ENCODE results near the gene CNFN. TPM values are rescaled to one million over a fixed set of nuclear protein-coding genes. Genes with fewer than 3 reads are reported as not detected.

The CNFN gene
- total and polyA plus RNA-seq, 10 of the 15 experiments (the other 5 are each of a cell fraction or from before 2014, with no cell fraction given): 0.60 TPM; not detected in 9

DNA sequence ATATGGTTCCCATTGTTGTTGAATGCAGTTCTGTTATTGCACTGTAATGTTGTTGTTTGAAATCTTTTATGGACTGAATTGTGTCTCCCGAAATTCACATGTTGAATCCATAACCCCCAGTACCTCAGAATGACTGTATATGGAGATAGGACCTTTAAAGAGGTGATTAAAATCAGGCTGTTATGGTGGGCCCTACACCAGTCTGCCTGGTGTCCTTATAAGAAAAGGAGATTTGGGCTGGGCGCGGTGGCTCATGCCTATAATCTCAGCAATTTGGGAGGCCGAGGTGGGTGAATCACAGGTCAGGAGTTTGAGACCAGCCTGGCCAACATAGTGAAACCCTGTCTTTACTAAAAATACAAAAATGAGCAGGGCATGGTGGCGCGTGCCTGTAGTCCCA is 45.2 kb upstream of the CNFN start:
- no peak overlapping the region for H3K27ac ChIP-seq (ENCODE audit: control insufficient read depth, insufficient read depth)
- no peak for ATAC-seq
- no peaks in the 10 kb centered on the region for H3K27me3 ChIP-seq (replicated peaks in 1 of 2; ENCODE audit: control insufficient read depth in 2 of 2, insufficient read depth in 2 of 2, low read length in 1 of 2)
- RAD21 ChIA-PET (ENCODE audit: unreplicated experiment): interaction anchor here (0.6 to 2.6 kb wide), 3 partner anchors 15 to 1355 kb away, joined by 3 to 15 read pairs (median 3); no protein-coding TSS in a partner anchor
- H3K79me2 ChIP-seq (ENCODE audit: control insufficient read depth, insufficient read depth, low read length): no peaks in the 10 kb centered on the region
- TF ChIP-seq TBL1XR1 (IDR thresholded peaks at IDR 0.05; ENCODE audit: low read depth, low read length) (no peak), BMI1 (IDR thresholded peaks at IDR 0.05; ENCODE audit: borderline replicate concordance) (no peak), NBN (IDR thresholded peaks at IDR 0.05) (no peak), CBFB (IDR thresholded peaks at IDR 0.05; ENCODE audit: low read depth) (no peak), YBX1 (IDR thresholded peaks at IDR 0.05) (no peak), MLLT1 (IDR thresholded peaks at IDR 0.05) (no peak), SIN3A (IDR thresholded peaks at IDR 0.05; ENCODE audit: low read depth, low read length) (no peak), HDAC2 (IDR thresholded peaks at IDR 0.05) (no peak), TARDBP (IDR thresholded peaks at IDR 0.05; ENCODE audit: borderline replicate concordance) (no peak), SRF (IDR thresholded peaks at IDR 0.05; ENCODE audit: low read depth in 2 of 2, low read length in 2 of 2) (no peak)
- TF ChIP-seq, protein P1, sequence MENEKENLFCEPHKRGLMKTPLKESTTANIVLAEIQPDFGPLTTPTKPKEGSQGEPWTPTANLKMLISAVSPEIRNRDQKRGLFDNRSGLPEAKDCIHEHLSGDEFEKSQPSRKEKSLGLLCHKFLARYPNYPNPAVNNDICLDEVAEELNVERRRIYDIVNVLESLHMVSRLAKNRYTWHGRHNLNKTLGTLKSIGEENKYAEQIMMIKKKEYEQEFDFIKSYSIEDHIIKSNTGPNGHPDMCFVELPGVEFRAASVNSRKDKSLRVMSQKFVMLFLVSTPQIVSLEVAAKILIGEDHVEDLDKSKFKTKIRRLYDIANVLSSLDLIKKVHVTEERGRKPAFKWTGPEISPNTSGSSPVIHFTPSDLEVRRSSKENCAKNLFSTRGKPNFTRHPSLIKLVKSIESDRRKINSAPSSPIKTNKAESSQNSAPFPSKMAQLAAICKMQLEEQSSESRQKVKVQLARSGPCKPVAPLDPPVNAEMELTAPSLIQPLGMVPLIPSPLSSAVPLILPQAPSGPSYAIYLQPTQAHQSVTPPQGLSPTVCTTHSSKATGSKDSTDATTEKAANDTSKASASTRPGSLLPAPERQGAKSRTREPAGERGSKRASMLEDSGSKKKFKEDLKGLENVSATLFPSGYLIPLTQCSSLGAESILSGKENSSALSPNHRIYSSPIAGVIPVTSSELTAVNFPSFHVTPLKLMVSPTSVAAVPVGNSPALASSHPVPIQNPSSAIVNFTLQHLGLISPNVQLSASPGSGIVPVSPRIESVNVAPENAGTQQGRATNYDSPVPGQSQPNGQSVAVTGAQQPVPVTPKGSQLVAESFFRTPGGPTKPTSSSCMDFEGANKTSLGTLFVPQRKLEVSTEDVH (IDR thresholded peaks at IDR 0.05; ENCODE audit: low read depth, partially characterized antibody): no peak
- TF ChIP-seq, protein P2, sequence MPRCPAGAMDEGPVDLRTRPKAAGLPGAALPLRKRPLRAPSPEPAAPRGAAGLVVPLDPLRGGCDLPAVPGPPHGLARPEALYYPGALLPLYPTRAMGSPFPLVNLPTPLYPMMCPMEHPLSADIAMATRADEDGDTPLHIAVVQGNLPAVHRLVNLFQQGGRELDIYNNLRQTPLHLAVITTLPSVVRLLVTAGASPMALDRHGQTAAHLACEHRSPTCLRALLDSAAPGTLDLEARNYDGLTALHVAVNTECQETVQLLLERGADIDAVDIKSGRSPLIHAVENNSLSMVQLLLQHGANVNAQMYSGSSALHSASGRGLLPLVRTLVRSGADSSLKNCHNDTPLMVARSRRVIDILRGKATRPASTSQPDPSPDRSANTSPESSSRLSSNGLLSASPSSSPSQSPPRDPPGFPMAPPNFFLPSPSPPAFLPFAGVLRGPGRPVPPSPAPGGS (IDR thresholded peaks at IDR 0.05; ENCODE audit: borderline replicate concordance, insufficient read depth, low read depth, low read length, poor library complexity, severe bottlenecking): no peak
- CTCF ChIA-PET: interaction anchor here (0.6 to 5.4 kb wide), 7 partner anchors 9 to 162 kb away, joined by 3 to 95 read pairs (median 8); no protein-coding TSS in a partner anchor
- no peak overlapping the region for H3K4me3 ChIP-seq
- H3K4me2 ChIP-seq (ENCODE audit: control insufficient read depth, insufficient read depth): no peak overlapping the region
- no peak for DNase-seq (ENCODE audit: low read depth, low spot score)
- no TSS peak for BruUV-seq (replicated peaks)
- no peak overlapping the region for H3K9ac ChIP-seq (ENCODE audit: control insufficient read depth, insufficient read depth, low read length)
- intact Hi-C loops (cut with micrococcal nuclease; ENCODE audit: unreplicated experiment): loop anchor here (10.0 kb wide), 1 partner anchor 331 kb away; no protein-coding TSS in a partner anchor
- no peak for FAIRE-seq
- H4K20me1 ChIP-seq (ENCODE audit: control insufficient read depth, insufficient read depth): no peaks in the 10 kb centered on the region
- H3K36me3 ChIP-seq (ENCODE audit: control insufficient read depth in 2 of 2, insufficient read depth in 2 of 2, low read length in 1 of 2): no peaks in the 10 kb centered on the region
- SMC1A ChIA-PET (ENCODE audit: uncharacterized antibody, unreplicated experiment): interaction anchor here (1.0 to 2.7 kb wide), 2 partner anchors 15 to 35 kb away, joined by 4 to 15 read pairs; no protein-coding TSS in a partner anchor
- in situ Hi-C loops (cut with MboI): no loop called here
- H2AFZ ChIP-seq (ENCODE audit: control insufficient read depth, low read depth, low read length): no peak overlapping the region
- H3K9me3 ChIP-seq (replicated peaks; ENCODE audit: control insufficient read depth, insufficient read depth, low read length): no peaks in the 10 kb centered on the region
- POLR2A ChIA-PET: interaction anchor here (0.6 to 1.1 kb wide), 3 partner anchors 17 to 218 kb away, joined by 3 to 4 read pairs (median 4); no protein-coding TSS in a partner anchor
- H3K4me1 ChIP-seq (ENCODE audit: control insufficient read depth, insufficient read depth, low read length): no peaks in the 10 kb centered on the region
- WGBS (ENCODE audit: insufficient coverage, insufficient replicate concordance, low lambda C conversion rate, missing lambda C conversion rate): 44% methylated on average over 6 of the region's 6 CpGs

Data from GM12878 (cell line).